HepG2 (cell line): Measurements from ENCODE around the gene AFF2. TPM values are rescaled to one million over a fixed set of nuclear protein-coding genes. Genes with fewer than 3 reads are reported as not detected.

Experiments used
- ATAC-seq: fragments of 200-7000 bp; cut with Tn5 transposase; 3 replicates; pipeline ENCODE4 v1.9.1; 2020; ENCODE audit warnings: mild to moderate bottlenecking, moderate library complexity
- BruUV-seq: library from RNA; stranded (reverse); fragments of 400-500 nt; replicated peaks from 2 replicates; lab custom pipeline; 2021; lab: Mats Ljungman, UMichigan
- CTCF ChIA-PET: fragments of 300-600 bp; formaldehyde crosslinking; extraction: SDS; loops from one replicate; lab custom pipeline; 2021; ENCODE audit warnings: low total read pairs, inconsistent platforms, low intra/inter-chr PET ratio; lab: Yijun Ruan, JAX
- POLR2A ChIA-PET: fragments of 350-600 bp; sonication (Branson Sonifier 250); formaldehyde crosslinking; loops from one replicate; lab custom pipeline; 2020; ENCODE audit warnings: antibody characterized with exemption, inconsistent platforms; lab: Yijun Ruan, JAX
- DNase-seq: peaks from one replicate; pipeline ENCODE4 v3.0.0-alpha.2; 2015; ENCODE audit warnings: low spot score
- FAIRE-seq: peaks from 3 replicates; lab custom pipeline; 2011; peaks lifted over from hg19 to GRCh38; lab: Jason Lieb, UNC
- H2AFZ ChIP-seq: one replicate; pipeline ENCODE4 v1.6.1; 2011; ENCODE audit warnings: low read length, inconsistent platforms
- H3K27ac ChIP-seq: fragments of 300-600 bp; 3 replicates; pipeline ENCODE4 v1.8.0; 2011; ENCODE audit warnings: mixed run types, mild to moderate bottlenecking, mixed read lengths, low read length, inconsistent platforms; ENCODE audit not compliant: insufficient read depth; ENCODE audit errors: extremely low read length
- H3K27me3 ChIP-seq, 2 experiments: fragments of 200-600 bp in 1 of 2; 2 replicates in 1 of 2; 3 replicates in 1 of 2; pipeline versions ENCODE4 v1.6.0 to v1.8.0; 2011; ENCODE audit warnings: low read length in 2 of 2, mild to moderate bottlenecking in 2 of 2, moderate library complexity in 2 of 2, inconsistent platforms in 1 of 2; ENCODE audit not compliant: insufficient read depth in 2 of 2, control insufficient read depth in 1 of 2
- H3K36me3 ChIP-seq, 2 experiments: fragments of 200-600 bp in 1 of 2; replicated peaks in 1 of 2; 2 replicates in 1 of 2; 3 replicates in 1 of 2; pipeline versions ENCODE4 v1.5.1 to v1.8.0; 2011; ENCODE audit warnings: low read length in 2 of 2, inconsistent platforms in 1 of 2; ENCODE audit not compliant: insufficient read depth in 2 of 2, control insufficient read depth in 1 of 2
- H3K4me1 ChIP-seq: 2 replicates; pipeline ENCODE4 v1.5.1; 2012; ENCODE audit warnings: low read length, inconsistent platforms; ENCODE audit not compliant: insufficient read depth
- H3K4me2 ChIP-seq: 2 replicates; pipeline ENCODE4 v1.6.0; 2011; ENCODE audit warnings: low read depth, low read length, inconsistent platforms
- H3K4me3 ChIP-seq, 3 experiments: fragments of 200-600 bp in 1 of 3; sonication (generic), shearing (Covaris generic) in 1 of 3; replicated peaks in 1 of 3; 2 replicates each; pipeline ENCODE4 v1.5.1; 2011 to 2016; ENCODE audit warnings: low read length in 3 of 3, inconsistent platforms in 2 of 3, low read depth in 2 of 3, mild to moderate bottlenecking in 2 of 3, control low read depth in 1 of 3, mixed read lengths in 1 of 3; ENCODE audit not compliant: insufficient read depth in 1 of 3
- H3K79me2 ChIP-seq: one replicate; pipeline ENCODE4 v1.6.1; 2011; ENCODE audit warnings: low read length, inconsistent platforms; ENCODE audit not compliant: insufficient read depth
- H3K9ac ChIP-seq: 2 replicates; pipeline ENCODE4 v1.6.0; 2011; ENCODE audit warnings: mild to moderate bottlenecking, low read depth, low read length, inconsistent platforms; ENCODE audit not compliant: insufficient read depth
- H3K9me3 ChIP-seq: 2 replicates; pipeline ENCODE4 v1.5.1; 2012; ENCODE audit warnings: mild to moderate bottlenecking, low read length
- H4K20me1 ChIP-seq: 2 replicates; pipeline ENCODE4 v1.6.0; 2011; ENCODE audit warnings: inconsistent platforms, mild to moderate bottlenecking, low read length, moderate library complexity; ENCODE audit not compliant: insufficient read depth
- DNMT1 ChIP-seq: sonication (generic); formaldehyde crosslinking; IDR thresholded peaks from 2 replicates; pipeline ENCODE4 v1.5.1; 2020; ENCODE audit warnings: mild to moderate bottlenecking, missing genetic modification reagents
- GATAD1 ChIP-seq: IDR thresholded peaks from 2 replicates; pipeline ENCODE4 v1.6.1; 2016; ENCODE audit warnings: missing genetic modification reagents, missing compliant biosample characterization
- HDAC1 ChIP-seq: sonication (generic); formaldehyde crosslinking; IDR thresholded peaks from 2 replicates; pipeline ENCODE4 v1.5.1; 2020; ENCODE audit warnings: mild to moderate bottlenecking, missing genetic modification reagents
- NR2F6 ChIP-seq, 2 experiments: IDR thresholded peaks; 2 replicates each; pipeline ENCODE4 v1.6.1; 2016; ENCODE audit warnings: antibody characterized with exemption in 1 of 2, mild to moderate bottlenecking in 1 of 2
- POLR2AphosphoS2 ChIP-seq: IDR thresholded peaks from 2 replicates; pipeline ENCODE4 v1.6.1; 2011; ENCODE audit warnings: low read depth, low read length, improper control_type of control experiment
- PRDM10 ChIP-seq: sonication (generic); formaldehyde crosslinking; IDR thresholded peaks from 2 replicates; pipeline ENCODE4 v1.4.0; 2020; ENCODE audit warnings: low read depth, missing genetic modification reagents
- SOX5 ChIP-seq: IDR thresholded peaks from 2 replicates; pipeline ENCODE4 v1.6.1; 2016; ENCODE audit warnings: borderline replicate concordance
- ZBTB49 ChIP-seq: sonication (generic); formaldehyde crosslinking; IDR thresholded peaks from 2 replicates; pipeline ENCODE4 v1.4.0; 2020; ENCODE audit warnings: missing genetic modification reagents, borderline replicate concordance
- WGBS: methylation state at CpG from one replicate; pipeline ENCODE4 v1.1.6; 2017; ENCODE audit warnings: low lambda C conversion rate; 5-methylcytosine and 5-hydroxymethylcytosine counted together
- in situ Hi-C: cut with HindIII; loops from 2 replicates; pipeline ENCODE4 v1.10.0; 2017; ENCODE audit warnings: low pct_unique_long_range_greater_than_20kb; ENCODE audit not compliant: extremely low pct_ligation_motif_present
- intact Hi-C: fragments of 100-400 bp; cut with micrococcal nuclease; formaldehyde crosslinking; loops from one replicate; pipeline ENCODE4 v1.10.0; 2022; ENCODE audit not compliant: unreplicated experiment
- polyA plus RNA-seq, 8 experiments: library from polyadenylated mRNA; depleted of rRNA in 3 of 8; stranded (reverse) in 7 of 8; unstranded in 1 of 8; fragments of >200 nt; fragmentation: Illumina TruSeq in 4 of 8; extraction: Trizol in 4 of 8; gene quantifications; 2 replicates each; pipeline versions ENCODE4 v1.2.1 to v1.2.3, GENCODE V29; 2011 to 2016; ENCODE audit warnings: low read depth in 4 of 8, missing spikeins in 1 of 8, mixed read lengths in 1 of 8; ENCODE audit not compliant: insufficient read depth in 1 of 8
- total RNA-seq, 5 experiments: library from RNA; depleted of rRNA; stranded (reverse); fragments of >200 nt; fragmentation: Illumina TruSeq; extraction: Trizol; gene quantifications; 2 replicates each; pipeline ENCODE4 v1.2.3, GENCODE V29; 2016; ENCODE audit warnings: low read depth in 1 of 5
- TF ChIP-seq, protein P1 (sequence below): sonication (generic); formaldehyde crosslinking; IDR thresholded peaks from 2 replicates; pipeline ENCODE4 v1.4.0; 2020; ENCODE audit warnings: missing genetic modification reagents

Gene AFF2
- total and polyA plus RNA-seq, 2 of the 13 experiments (the other 11 are each of a cell fraction or from before 2014, with no cell fraction given): not detected

DNA sequence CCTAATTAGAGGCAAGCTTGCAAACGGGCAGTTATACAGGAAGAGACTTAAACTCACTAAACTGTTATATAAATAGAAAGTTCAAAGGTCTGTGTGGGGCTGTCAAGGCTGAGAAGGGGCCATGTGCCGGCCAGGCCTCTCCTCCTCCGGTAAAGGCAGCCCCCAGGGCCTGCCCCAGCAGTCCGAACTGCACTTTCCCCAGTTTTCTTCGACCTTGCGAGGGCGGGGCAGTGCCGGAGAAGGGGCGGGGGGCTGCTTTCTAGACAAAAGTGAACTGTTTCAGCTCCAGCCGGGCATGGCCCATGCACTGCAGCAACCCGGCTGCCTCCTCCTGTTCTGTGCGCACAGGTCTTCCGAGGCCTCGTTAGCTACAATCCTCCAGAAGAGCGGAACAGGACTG, 4.1 kb downstream of the AFF2 start (continued):
- TF ChIP-seq, protein P1, sequence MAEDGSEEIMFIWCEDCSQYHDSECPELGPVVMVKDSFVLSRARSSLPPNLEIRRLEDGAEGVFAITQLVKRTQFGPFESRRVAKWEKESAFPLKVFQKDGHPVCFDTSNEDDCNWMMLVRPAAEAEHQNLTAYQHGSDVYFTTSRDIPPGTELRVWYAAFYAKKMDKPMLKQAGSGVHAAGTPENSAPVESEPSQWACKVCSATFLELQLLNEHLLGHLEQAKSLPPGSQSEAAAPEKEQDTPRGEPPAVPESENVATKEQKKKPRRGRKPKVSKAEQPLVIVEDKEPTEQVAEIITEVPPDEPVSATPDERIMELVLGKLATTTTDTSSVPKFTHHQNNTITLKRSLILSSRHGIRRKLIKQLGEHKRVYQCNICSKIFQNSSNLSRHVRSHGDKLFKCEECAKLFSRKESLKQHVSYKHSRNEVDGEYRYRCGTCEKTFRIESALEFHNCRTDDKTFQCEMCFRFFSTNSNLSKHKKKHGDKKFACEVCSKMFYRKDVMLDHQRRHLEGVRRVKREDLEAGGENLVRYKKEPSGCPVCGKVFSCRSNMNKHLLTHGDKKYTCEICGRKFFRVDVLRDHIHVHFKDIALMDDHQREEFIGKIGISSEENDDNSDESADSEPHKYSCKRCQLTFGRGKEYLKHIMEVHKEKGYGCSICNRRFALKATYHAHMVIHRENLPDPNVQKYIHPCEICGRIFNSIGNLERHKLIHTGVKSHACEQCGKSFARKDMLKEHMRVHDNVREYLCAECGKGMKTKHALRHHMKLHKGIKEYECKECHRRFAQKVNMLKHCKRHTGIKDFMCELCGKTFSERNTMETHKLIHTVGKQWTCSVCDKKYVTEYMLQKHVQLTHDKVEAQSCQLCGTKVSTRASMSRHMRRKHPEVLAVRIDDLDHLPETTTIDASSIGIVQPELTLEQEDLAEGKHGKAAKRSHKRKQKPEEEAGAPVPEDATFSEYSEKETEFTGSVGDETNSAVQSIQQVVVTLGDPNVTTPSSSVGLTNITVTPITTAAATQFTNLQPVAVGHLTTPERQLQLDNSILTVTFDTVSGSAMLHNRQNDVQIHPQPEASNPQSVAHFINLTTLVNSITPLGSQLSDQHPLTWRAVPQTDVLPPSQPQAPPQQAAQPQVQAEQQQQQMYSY: no peak
- no peak for TF ChIP-seq PRDM10 (CRISPR knock-in tag)

DNA sequence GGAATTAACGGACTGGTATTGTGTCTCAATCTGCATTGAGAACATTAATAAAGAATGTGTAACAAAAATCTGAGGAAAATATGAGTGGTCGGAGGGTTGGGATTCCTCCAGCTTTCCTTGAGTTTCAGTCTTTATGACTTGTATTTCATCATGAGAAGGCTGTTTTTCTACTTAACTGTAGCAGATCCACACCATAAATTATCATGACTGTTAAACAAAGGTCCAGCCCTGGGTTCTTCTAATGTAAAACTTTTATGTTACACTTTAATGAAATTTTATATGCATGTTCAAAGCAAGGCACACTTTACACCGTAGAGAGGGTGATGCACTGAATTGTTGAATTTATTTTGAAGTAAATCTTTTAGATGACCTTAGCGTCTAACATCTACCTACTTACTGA, 7.0 kb downstream of the AFF2 start:
- Histone ChIP-seq H3K36me3 (no peaks in the 10 kb centered on the region), H2AFZ (no peak overlapping the region), H3K4me3 (no peak overlapping the region), H3K4me1 (no peaks in the 10 kb centered on the region), H3K27me3 (no peaks in the 10 kb centered on the region), H3K9ac (no peak overlapping the region), H3K79me2 (no peaks in the 10 kb centered on the region), H3K4me2 (no peak overlapping the region), H4K20me1 (no peaks in the 10 kb centered on the region), H3K9me3 (no peaks in the 10 kb centered on the region), H3K27ac (no peak overlapping the region)
- CTCF ChIA-PET: no interaction called here
- intact Hi-C loops: no loop called here
- TF ChIP-seq POLR2AphosphoS2 (no peak), GATAD1 (CRISPR knock-in tag) (no peak), ZBTB49 (no peak), SOX5 (CRISPR knock-in tag) (no peak), HDAC1 (CRISPR knock-in tag) (no peak), NR2F6 (IDR thresholded peaks at IDR 0.05) (no peak), NR2F6 (CRISPR knock-in tag; IDR thresholded peaks at IDR 0.05) (no peak), DNMT1 (CRISPR knock-in tag) (no peak)
- POLR2A ChIA-PET: no interaction called here
- no peak for ATAC-seq
- 0% methylated on average over 4 of the region's 4 CpGs for WGBS
- BruUV-seq: no TSS peak
- DNase-seq: no peak
- no peak for FAIRE-seq
- in situ Hi-C loops: no loop called here
